Measurements from ENCODE around the gene PKMYT1.
A peak's percentile ranks its signal among the peaks of the same experiment; 100 is the strongest.

GRCh38 chr16:2975161-2975795, 5.0 kb downstream of the PKMYT1 start:
- TF ChIP-seq POLR2G (IDR thresholded peaks at IDR 0.05; ENCODE audit: low read depth, low read length) (peak; percentile 72), MAFG (tag; conservative IDR thresholded peaks at IDR 0.05) (no peak), PATZ1 (CRISPR knock-in tag; IDR thresholded peaks at IDR 0.05; ENCODE audit: borderline replicate concordance) (no peak), ZBTB26 (CRISPR knock-in tag; IDR thresholded peaks at IDR 0.05) (no peak), ZC3H4 (CRISPR knock-in tag; IDR thresholded peaks at IDR 0.05; ENCODE audit: borderline replicate concordance) (no peak), RAD51 (IDR thresholded peaks at IDR 0.05; ENCODE audit: borderline replicate concordance, low read depth) (no peak), MYNN (IDR thresholded peaks at IDR 0.05) (no peak), MYNN (CRISPR knock-in tag; IDR thresholded peaks at IDR 0.05) (no peak), CTCF (IDR thresholded peaks at IDR 0.05 in 2 of 3, conservative IDR thresholded peaks at IDR 0.05 in 1 of 3; ENCODE audit: insufficient read depth in 2 of 3, low read depth in 1 of 3, low read length in 3 of 3) (no peak), RREB1 (CRISPR knock-in tag; IDR thresholded peaks at IDR 0.05) (no peak), SFPQ (IDR thresholded peaks at IDR 0.05; ENCODE audit: low read depth, low read length) (no peak), CEBPB (tag; IDR thresholded peaks at IDR 0.05) (no peak), SUPT5H (IDR thresholded peaks at IDR 0.05) (no peak; the same call in 1 of the 2 replicates), PHF8 (IDR thresholded peaks at IDR 0.05; ENCODE audit: borderline replicate concordance, low read length) (0 out of 2 replicates have a peak, but pooled peaks have one; percentile 12)
